M059J (cell line): ENCODE data around the gene SDK1. TPM values are rescaled to one million over a fixed set of nuclear protein-coding genes. Genes with fewer than 3 reads are reported as not detected.
A peak's percentile ranks its signal among the peaks of the same experiment; 100 is the strongest.

Source experiments
- DNase-seq: peaks from one replicate; pipeline ENCODE4 v3.0.0-alpha.2; 2012; ENCODE audit warnings: low read depth
- total RNA-seq: library from RNA; depleted of rRNA; stranded (reverse); fragments of >200 nt; shearing (Covaris generic); gene quantifications from 2 replicates; pipeline ENCODE4 v1.2.3, GENCODE V29; 2014

Gene SDK1
- total RNA-seq, 1 experiment from 2014 or later = under 0.01 TPM

GRCh38 chr7:3787717-3788264 lies 486.7 kb downstream of the SDK1 start:
- peak; percentile 1 for DNase-seq

GRCh38 chr7:3790803-3791202 lies 489.8 kb downstream of the SDK1 start:
- DNase-seq = no peak

GRCh38 chr7:3791327-3791726 lies 490.3 kb downstream of the SDK1 start:
- DNase-seq = no peak

DNA sequence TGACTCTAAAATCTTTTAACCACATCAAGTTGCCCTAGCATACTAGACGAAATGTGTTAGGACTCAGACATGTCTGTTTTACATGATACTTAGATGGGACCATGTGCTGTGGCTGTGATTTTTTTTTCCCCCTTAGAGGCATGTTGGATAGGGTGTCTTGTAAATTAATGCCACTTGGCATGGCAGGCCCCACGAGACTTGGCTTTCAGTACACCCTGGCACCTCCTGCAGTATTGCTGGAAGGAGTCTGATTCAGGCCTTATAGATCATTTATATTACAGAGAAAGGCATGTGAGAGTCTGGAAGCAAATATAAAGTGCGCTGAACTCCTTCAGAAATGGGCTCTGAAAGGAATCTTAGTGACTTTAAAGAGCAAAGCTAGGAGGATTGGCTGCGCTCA lies 494.1 kb downstream of the SDK1 start:
- no peak for DNase-seq

- no peak for DNase-seq
These were observed 494.7 kb downstream of the SDK1 start for GRCh38 chr7:3795781-3796180.

GRCh38 chr7:3805151-3805550 lies 504.1 kb downstream of the SDK1 start:
- DNase-seq = peak; percentile 45

DNA sequence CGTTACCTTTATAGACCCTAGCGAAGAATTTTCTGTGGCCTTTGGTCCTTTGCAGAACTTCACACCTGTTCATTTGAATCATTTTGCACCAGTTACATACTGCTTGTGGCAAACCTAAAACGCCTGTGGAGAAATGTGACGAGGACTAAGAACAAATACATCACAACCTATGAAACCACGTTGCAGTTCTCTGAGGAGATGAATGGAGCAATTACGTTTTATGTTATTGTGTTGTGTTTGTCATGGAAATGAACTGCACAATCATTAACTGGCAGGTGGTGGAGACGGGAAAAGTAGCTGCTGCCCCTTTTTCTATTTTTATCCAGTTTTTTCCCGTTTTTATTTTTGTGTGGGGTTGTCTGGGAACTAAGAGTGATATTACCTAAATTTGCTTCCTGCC lies 505.5 kb downstream of the SDK1 start:
- no peak for DNase-seq

DNA sequence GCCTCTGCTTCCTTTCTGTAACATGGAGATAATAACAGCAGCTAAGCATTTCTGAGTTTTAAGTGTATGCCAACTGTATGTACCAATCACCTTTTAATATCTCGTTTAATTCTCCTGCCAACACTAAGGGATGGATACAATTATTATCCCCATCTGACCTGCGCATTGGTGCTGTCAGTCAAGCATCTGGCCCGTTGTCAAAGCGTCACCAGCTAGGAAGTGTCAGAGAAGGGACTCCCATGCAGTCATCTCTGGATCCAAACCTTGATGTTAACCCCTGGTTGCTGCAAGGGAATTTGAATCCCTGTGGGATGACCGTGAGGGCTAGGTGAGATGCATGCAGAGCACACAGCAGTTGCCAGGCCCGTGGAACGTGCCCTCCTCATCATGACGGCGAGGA lies 506.8 kb downstream of the SDK1 start:
- DNase-seq = no peak

DNA sequence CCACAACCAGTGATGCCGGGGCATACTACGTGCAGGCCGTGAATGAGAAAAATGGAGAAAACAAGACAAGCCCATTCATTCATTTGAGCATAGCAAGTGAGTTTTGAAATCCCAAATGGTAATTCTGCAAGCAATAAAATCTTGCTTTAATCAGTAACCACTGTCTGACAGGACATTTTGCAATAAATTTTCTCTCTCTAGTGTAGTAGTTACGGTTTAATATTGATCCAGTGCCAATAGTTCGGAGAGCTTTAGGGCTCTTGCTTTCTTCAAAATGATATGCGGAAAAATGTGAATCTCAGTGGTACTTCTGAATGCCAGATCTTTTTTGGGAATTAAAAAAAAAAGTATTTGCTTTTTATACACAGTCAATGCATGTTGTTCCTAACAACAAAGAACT lies 520.4 kb downstream of the SDK1 start:
- no peak for DNase-seq

DNA sequence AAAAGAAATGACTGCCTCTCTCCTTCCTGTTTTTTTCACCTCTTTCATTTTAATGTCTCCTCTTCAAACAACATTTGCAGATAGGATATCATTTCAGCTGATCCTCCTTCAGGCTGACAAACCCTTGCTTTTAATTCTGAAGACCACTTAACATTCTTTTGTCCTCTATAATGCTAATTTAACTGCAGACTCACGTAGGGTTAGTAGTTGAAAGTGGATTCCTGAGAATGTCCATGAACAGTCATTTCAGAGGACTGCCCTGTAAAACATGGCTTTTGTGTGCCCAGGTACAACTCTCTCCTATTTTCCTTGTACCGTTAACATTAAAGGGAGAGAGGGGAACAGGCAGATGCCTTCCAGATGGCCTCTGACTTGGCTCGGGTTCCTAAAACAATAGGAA lies 524.4 kb downstream of the SDK1 start:
- no peak for DNase-seq

DNA sequence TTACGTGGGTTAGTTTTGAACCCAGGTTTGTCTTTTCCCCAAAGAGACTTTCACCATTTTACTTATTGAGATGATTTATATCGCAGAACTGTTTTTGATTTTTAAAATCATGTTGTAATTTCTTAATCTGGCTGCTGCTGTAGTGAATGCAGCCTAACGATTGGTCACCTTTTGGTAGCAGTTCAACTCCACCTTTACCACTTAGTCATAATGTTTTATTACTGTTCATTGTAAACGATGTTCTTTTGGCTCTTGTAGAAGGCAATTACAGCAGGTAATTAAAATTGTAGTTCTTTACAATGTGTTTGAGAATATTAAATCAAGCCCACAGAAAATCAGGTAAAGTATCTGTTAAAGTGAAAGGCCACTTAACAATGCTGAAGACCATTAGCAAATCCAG lies 531.1 kb downstream of the SDK1 start:
- DNase-seq = no peak

GRCh38 chr7:3835109-3835508 lies 534.1 kb downstream of the SDK1 start:
- DNase-seq = peak; percentile 17

DNA sequence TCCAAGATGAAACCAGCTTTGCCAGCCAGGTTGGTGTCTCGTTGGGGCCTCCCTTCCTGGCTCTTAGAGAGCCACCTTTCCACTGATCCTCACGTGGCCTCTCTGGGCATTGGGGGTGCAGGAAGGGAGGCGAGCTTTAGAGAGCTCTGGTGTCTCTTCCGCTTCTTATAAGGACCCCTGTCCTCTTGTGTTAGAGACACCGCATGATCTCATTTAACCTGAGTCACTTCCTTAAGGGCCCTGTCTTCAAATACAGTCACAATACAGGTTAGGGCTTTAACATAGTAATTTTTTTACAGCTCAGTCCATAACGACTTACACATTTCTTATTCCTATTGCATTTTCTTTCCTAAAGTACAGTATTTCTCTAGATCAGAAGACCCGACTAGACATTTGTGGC lies 535.8 kb downstream of the SDK1 start:
- DNase-seq = peak; percentile 4

- DNase-seq = no peak
These were observed 543.6 kb downstream of the SDK1 start for GRCh38 chr7:3844540-3845151.

DNA sequence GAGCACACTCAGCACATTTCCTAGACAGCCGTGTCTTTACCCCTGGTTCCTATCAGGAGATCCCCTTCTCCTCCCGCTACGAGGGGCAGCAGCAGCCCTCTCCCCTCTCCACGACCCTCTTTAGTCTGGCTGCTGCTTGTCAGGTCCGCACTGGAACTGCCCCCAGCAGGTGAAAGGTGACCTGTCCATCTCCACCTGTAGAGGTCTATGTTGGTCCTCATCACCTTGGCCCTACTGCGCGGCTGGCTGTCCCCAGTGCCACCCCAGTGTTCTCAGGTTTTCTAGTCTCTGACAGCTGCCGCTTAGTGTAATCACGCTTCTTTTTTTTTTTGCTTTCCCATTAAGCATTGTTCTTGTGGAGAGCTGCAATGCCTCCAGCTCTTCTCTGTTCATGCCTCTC lies 545.7 kb downstream of the SDK1 start:
- no peak for DNase-seq

DNA sequence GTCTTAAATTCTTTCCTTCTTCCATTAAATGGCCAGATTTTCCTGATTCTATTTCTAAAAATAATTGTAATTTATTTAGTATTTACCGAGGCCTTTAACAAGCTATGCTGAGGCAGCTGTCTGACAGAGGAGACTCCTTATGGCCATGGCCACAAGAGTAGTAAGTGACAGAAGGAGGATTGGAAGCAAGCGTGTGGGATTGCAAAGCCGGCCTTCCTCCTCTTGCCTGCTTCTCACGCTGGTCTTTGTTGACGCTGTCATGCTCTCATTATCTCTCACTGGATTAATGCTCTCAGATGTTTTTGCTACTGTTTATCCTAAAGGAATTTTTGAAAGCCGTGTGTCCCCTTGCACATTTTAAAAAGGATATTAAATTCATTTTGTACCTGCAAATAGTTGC lies 546.3 kb downstream of the SDK1 start:
- no peak for DNase-seq

- no peak for DNase-seq
These were observed 558.4 kb downstream of the SDK1 start for GRCh38 chr7:3859431-3859830.

GRCh38 chr7:3860932-3861331 lies 559.9 kb downstream of the SDK1 start:
- DNase-seq = no peak

- DNase-seq = no peak
These were observed 560.3 kb downstream of the SDK1 start for GRCh38 chr7:3861386-3861785.

DNA sequence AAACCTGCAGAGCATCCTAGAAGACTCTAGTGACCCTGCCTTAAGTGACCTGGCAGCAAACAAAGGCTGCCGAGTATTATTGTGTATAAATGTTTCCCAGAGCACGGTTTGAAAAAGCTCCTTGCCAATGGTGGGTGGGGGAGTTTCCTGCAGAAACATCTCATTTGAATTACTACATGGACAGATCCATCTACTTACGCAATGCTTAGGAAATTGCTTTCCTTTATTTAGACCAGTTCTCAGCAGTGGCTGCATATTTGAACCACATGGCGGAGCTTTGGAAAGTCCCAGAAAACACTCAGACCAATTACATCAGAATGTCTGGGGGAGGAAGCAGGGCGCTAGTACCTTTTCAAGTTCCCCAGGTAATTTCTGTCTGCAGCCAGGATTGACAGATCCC lies 560.9 kb downstream of the SDK1 start:
- peak; percentile 7 for DNase-seq

DNA sequence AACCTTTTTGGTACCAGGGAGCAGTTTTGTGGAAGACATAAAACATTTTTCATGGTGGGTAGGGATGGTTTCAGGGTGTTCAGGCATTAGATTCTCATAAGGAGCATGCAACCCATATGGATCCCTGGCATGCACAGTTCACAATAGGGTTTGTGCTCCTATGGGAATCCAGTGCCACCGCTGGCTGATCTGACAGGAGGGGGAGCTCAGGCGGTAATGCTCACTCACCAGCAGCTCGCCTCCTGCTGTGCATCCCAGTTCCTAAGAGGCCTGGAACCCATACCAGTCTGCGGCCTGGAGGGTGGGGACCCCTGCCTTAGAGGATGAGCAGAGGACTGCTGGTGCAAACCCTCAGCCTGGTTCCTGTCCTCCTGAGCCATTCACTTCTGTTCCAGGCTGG lies 561.7 kb downstream of the SDK1 start:
- no peak for DNase-seq

- no peak for DNase-seq
These were observed 565.2 kb downstream of the SDK1 start for GRCh38 chr7:3866277-3866676.

DNA sequence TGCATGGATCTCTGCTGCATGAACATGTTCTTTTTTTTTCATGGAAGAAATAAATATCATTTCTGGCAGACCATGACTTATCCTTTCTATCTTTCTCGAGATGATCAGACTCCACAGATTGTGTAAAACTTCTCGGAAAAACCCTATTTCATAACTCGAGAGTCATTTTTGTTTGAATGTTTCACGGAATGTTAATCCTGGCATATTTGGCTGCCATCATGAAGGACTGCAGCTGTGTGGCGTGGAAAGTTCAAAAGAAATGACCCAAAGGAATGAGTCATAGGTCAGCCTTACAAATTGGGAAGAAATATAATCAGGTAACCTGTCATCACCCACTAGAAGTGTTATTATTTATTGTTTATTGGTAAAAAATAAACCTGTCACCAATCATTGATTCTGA lies 566.8 kb downstream of the SDK1 start:
- no peak for DNase-seq

- DNase-seq = no peak
These were observed 578.5 kb downstream of the SDK1 start for GRCh38 chr7:3879355-3880075.
